ENCODE data around the gene LIN52.

GRCh38 chr14:74179856-74180255 lies 95.1 kb downstream of the LIN52 start:
- TF ChIP-seq, protein P1, sequence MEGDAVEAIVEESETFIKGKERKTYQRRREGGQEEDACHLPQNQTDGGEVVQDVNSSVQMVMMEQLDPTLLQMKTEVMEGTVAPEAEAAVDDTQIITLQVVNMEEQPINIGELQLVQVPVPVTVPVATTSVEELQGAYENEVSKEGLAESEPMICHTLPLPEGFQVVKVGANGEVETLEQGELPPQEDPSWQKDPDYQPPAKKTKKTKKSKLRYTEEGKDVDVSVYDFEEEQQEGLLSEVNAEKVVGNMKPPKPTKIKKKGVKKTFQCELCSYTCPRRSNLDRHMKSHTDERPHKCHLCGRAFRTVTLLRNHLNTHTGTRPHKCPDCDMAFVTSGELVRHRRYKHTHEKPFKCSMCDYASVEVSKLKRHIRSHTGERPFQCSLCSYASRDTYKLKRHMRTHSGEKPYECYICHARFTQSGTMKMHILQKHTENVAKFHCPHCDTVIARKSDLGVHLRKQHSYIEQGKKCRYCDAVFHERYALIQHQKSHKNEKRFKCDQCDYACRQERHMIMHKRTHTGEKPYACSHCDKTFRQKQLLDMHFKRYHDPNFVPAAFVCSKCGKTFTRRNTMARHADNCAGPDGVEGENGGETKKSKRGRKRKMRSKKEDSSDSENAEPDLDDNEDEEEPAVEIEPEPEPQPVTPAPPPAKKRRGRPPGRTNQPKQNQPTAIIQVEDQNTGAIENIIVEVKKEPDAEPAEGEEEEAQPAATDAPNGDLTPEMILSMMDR (conservative IDR thresholded peaks at IDR 0.05 in 1 of 2, IDR thresholded peaks at IDR 0.05 in 1 of 2; ENCODE audit: extremely low read depth in 1 of 2, insufficient read depth in 1 of 2, low read depth in 1 of 2, low read length in 2 of 2) = no peak
- no peak for TF ChIP-seq EZH2 (IDR thresholded peaks at IDR 0.05; ENCODE audit: borderline replicate concordance, low read length)

Data from mammary epithelial cell (primary cell).